Hepatocyte (in vitro differentiated cells): Measurements from ENCODE around the gene OR52L1. TPM values are rescaled to one million over a fixed set of nuclear protein-coding genes. Genes with fewer than 3 reads are reported as not detected.

Experiments
- DNase-seq: peaks from one replicate; pipeline ENCODE4 v3.0.0-alpha.2; 2016; ENCODE audit warnings: low spot score
- H2AFZ ChIP-seq: fragments of 200-600 bp; sonication (generic); 2 replicates; pipeline ENCODE4 v1.6.0; 2016; ENCODE audit warnings: antibody characterized with exemption, mild to moderate bottlenecking
- H3K27ac ChIP-seq: fragments of 200-600 bp; sonication (generic); 2 replicates; pipeline ENCODE4 v1.5.1; 2016; ENCODE audit warnings: mild to moderate bottlenecking
- H3K27me3 ChIP-seq: fragments of 200-600 bp; sonication (generic); 2 replicates; pipeline ENCODE4 v1.6.1; 2016
- H3K36me3 ChIP-seq: fragments of 200-600 bp; sonication (generic); replicated peaks from 2 replicates; pipeline ENCODE4 v1.5.1; 2016; ENCODE audit warnings: low read depth; ENCODE audit not compliant: insufficient read depth
- H3K4me1 ChIP-seq: fragments of 200-600 bp; sonication (generic); 2 replicates; pipeline ENCODE4 v1.5.1; 2016; ENCODE audit warnings: mild to moderate bottlenecking, moderate library complexity; ENCODE audit not compliant: insufficient read depth
- H3K4me2 ChIP-seq: fragments of 200-600 bp; sonication (generic); 2 replicates; pipeline ENCODE4 v1.6.0; 2016
- H3K4me3 ChIP-seq: fragments of 200-600 bp; sonication (generic); 2 replicates; pipeline ENCODE4 v1.5.1; 2016; ENCODE audit warnings: mild to moderate bottlenecking
- H3K79me2 ChIP-seq: fragments of 200-600 bp; sonication (generic); 2 replicates; pipeline ENCODE4 v1.6.0; 2017; ENCODE audit warnings: mild to moderate bottlenecking
- H3K9me2 ChIP-seq: fragments of 200-600 bp; sonication (generic); replicated peaks from 2 replicates; pipeline ENCODE4 v1.6.0; 2017; ENCODE audit warnings: mild to moderate bottlenecking; ENCODE audit not compliant: insufficient read depth
- H3K9me3 ChIP-seq: fragments of 200-600 bp; sonication (generic); 2 replicates; pipeline ENCODE4 v1.5.1; 2016; ENCODE audit warnings: low read depth, mild to moderate bottlenecking
- H4K20me1 ChIP-seq: fragments of 200-600 bp; sonication (generic); 2 replicates; pipeline ENCODE4 v1.6.0; 2016; ENCODE audit warnings: mild to moderate bottlenecking; ENCODE audit not compliant: insufficient read depth, poor library complexity, severe bottlenecking
- EZH2 ChIP-seq: fragments of 200-600 bp; sonication (generic); IDR thresholded peaks from 2 replicates; pipeline ENCODE4 v1.6.1; 2016; ENCODE audit warnings: antibody characterized with exemption, mild to moderate bottlenecking, borderline replicate concordance
- EZH2phosphoT487 ChIP-seq: fragments of 200-600 bp; sonication (generic); IDR thresholded peaks from one replicate; pipeline ENCODE4 v1.6.1; 2018; ENCODE audit warnings: antibody characterized with exemption, mild to moderate bottlenecking, low read depth, moderate library complexity; ENCODE audit not compliant: unreplicated experiment, severe bottlenecking
- WGBS: methylation state at CpG from one replicate; pipeline ENCODE4 v1.1.6; 2016; ENCODE audit warnings: low lambda C conversion rate; ENCODE audit errors: missing lambda C conversion rate; 5-methylcytosine and 5-hydroxymethylcytosine counted together
- polyA plus RNA-seq: library from polyadenylated mRNA; unstranded; fragments of >200 nt; fragmentation: Nextera tagmentation; extraction: Ambion mirVana; gene quantifications from 2 replicates; pipeline ENCODE4 v1.2.1, GENCODE V29; 2016
- total RNA-seq: library from RNA; depleted of rRNA; stranded (reverse); fragments of >200 nt; gene quantifications from 2 replicates; pipeline ENCODE4 v1.2.3, GENCODE V29; 2014
- TF ChIP-seq, protein P1 (sequence below): fragments of 200-600 bp; sonication (generic); IDR thresholded peaks from 2 replicates; pipeline ENCODE4 v1.5.1; 2016; ENCODE audit warnings: antibody characterized with exemption, mild to moderate bottlenecking; ENCODE audit not compliant: poor library complexity

The OR52L1 gene
- total and polyA plus RNA-seq, 2 experiments from 2014 or later: not detected

- no peak overlapping the region for H3K27ac ChIP-seq
- H3K4me1 ChIP-seq: no peaks in the 10 kb centered on the region
- H4K20me1 ChIP-seq: no peaks in the 10 kb centered on the region
- H3K9me3 ChIP-seq: no peaks in the 10 kb centered on the region
- no peaks in the 10 kb centered on the region for H3K9me2 ChIP-seq
- H3K79me2 ChIP-seq: no peaks in the 10 kb centered on the region
- no peaks in the 10 kb centered on the region for H3K36me3 ChIP-seq
- H3K27me3 ChIP-seq: peaks cover 11% of the 10 kb centered on the region
- WGBS: 51% methylated on average over 3 of the region's 3 CpGs
- no peak overlapping the region for H3K4me3 ChIP-seq
- no peak overlapping the region for H2AFZ ChIP-seq
- no peak overlapping the region for H3K4me2 ChIP-seq
- TF ChIP-seq, protein P1, sequence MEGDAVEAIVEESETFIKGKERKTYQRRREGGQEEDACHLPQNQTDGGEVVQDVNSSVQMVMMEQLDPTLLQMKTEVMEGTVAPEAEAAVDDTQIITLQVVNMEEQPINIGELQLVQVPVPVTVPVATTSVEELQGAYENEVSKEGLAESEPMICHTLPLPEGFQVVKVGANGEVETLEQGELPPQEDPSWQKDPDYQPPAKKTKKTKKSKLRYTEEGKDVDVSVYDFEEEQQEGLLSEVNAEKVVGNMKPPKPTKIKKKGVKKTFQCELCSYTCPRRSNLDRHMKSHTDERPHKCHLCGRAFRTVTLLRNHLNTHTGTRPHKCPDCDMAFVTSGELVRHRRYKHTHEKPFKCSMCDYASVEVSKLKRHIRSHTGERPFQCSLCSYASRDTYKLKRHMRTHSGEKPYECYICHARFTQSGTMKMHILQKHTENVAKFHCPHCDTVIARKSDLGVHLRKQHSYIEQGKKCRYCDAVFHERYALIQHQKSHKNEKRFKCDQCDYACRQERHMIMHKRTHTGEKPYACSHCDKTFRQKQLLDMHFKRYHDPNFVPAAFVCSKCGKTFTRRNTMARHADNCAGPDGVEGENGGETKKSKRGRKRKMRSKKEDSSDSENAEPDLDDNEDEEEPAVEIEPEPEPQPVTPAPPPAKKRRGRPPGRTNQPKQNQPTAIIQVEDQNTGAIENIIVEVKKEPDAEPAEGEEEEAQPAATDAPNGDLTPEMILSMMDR: peak; percentile 52
- TF ChIP-seq EZH2 (no peak), EZH2phosphoT487 (no peak)
- peak; percentile 37 for DNase-seq
Measured at GRCh38 chr11:5992604-5993251, 5.9 kb upstream of the OR52L1 start.

- no peak overlapping the region for H3K4me3 ChIP-seq
- no peak overlapping the region for H3K4me2 ChIP-seq
- no peaks in the 10 kb centered on the region for H3K79me2 ChIP-seq
- H3K9me2 ChIP-seq: no peaks in the 10 kb centered on the region
- peaks cover 11% of the 10 kb centered on the region for H3K27me3 ChIP-seq
- no peaks in the 10 kb centered on the region for H3K4me1 ChIP-seq
- WGBS: 85% methylated on average over 3 of the region's 3 CpGs
- H3K36me3 ChIP-seq: no peaks in the 10 kb centered on the region
- DNase-seq: no peak
- no peaks in the 10 kb centered on the region for H4K20me1 ChIP-seq
- no peaks in the 10 kb centered on the region for H3K9me3 ChIP-seq
- no peak for TF ChIP-seq EZH2
- H2AFZ ChIP-seq: no peak overlapping the region
- no peak overlapping the region for H3K27ac ChIP-seq
Measured at GRCh38 chr11:5992150-5992549, 5.4 kb upstream of the OR52L1 start.

DNA sequence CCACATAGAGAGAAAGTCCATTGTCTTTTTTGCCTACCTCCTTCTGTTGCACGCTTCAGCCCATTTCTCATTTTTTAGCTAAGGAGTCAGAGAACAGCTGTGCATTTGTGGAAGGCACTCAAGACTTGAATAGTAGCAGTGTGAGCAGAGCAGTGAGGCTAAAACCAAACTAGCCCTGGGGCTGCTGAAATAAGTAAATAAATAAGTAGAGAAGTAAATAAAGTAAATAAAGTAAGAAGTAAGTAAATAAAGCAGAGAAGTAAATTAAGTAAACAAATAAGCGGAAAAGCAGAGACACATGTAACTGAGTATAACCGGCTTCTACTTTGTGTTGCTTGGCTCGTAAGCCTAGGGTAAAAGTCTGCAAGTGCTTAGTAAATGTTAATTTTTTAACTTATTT is 2.4 kb upstream of the OR52L1 start:
- Histone ChIP-seq H3K79me2 (no peaks in the 10 kb centered on the region), H3K4me2 (no peak overlapping the region), H3K9me3 (no peaks in the 10 kb centered on the region), H3K4me3 (no peak overlapping the region), H2AFZ (no peak overlapping the region), H3K36me3 (no peaks in the 10 kb centered on the region), H4K20me1 (no peaks in the 10 kb centered on the region), H3K4me1 (no peaks in the 10 kb centered on the region), H3K27me3 (peaks cover 11% of the 10 kb centered on the region), H3K9me2 (no peaks in the 10 kb centered on the region), H3K27ac (no peak overlapping the region)
- no peak for DNase-seq
- 74% methylated on average over 4 of the region's 4 CpGs for WGBS
- TF ChIP-seq EZH2: no peak
- TF ChIP-seq EZH2phosphoT487: no peak
- TF ChIP-seq, protein P1: no peak

DNA sequence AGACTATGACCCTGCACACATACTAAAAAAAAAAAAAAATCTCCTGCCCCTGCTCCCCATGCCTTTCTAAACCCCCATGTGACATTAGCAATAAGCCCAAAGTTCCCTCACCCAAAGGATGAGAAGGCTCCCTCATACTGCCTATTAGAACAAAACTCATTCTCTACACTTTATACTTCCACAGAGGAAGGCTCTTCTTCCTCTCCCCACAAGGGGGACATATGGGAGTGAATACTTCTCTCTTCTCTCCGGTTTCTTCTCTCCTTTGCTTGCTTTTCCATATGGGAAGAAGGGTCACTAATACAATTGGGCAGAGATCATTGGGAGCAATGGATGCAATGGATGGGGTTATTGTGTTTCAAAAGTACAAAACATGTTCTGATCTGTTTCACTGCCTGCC is 3.3 kb downstream of the OR52L1 start:
- 62% methylated on average over 1 of the region's 1 CpG for WGBS
- no peak overlapping the region for H2AFZ ChIP-seq
- no peak overlapping the region for H3K4me3 ChIP-seq
- no peaks in the 10 kb centered on the region for H3K36me3 ChIP-seq
- no peaks in the 10 kb centered on the region for H3K4me1 ChIP-seq
- no peak overlapping the region for H3K27ac ChIP-seq
- H4K20me1 ChIP-seq: no peaks in the 10 kb centered on the region
- no peaks in the 10 kb centered on the region for H3K9me2 ChIP-seq
- no peak for DNase-seq
- no peak for TF ChIP-seq EZH2
- TF ChIP-seq, protein P1: no peak
- no peak for TF ChIP-seq EZH2phosphoT487
- H3K27me3 ChIP-seq: no peaks in the 10 kb centered on the region
- no peaks in the 10 kb centered on the region for H3K79me2 ChIP-seq
- no peaks in the 10 kb centered on the region for H3K9me3 ChIP-seq
- H3K4me2 ChIP-seq: no peak overlapping the region
